Measurements from ENCODE around the gene HNF4A.
"Not testable (repeated sequence)": the region's sequence is repeated elsewhere in the genome, so short reads cannot be mapped to it uniquely, and the experiment has no call there.

HNF4A gene

GRCh38 chr20:44355498-44356352 lies at the start of gene HNF4A:
Gene HNF4A, plus strand, starts transcription at chr20:44355699. Its CDS starts 106 bp downstream, at chr20:44355805.
- DNase-seq (ENCODE audit: low read depth) = no peak

GRCh38 chr20:44306927-44307326 lies 48.6 kb upstream of the HNF4A start:
- DNase-seq (ENCODE audit: low read depth) = no peak

DNA sequence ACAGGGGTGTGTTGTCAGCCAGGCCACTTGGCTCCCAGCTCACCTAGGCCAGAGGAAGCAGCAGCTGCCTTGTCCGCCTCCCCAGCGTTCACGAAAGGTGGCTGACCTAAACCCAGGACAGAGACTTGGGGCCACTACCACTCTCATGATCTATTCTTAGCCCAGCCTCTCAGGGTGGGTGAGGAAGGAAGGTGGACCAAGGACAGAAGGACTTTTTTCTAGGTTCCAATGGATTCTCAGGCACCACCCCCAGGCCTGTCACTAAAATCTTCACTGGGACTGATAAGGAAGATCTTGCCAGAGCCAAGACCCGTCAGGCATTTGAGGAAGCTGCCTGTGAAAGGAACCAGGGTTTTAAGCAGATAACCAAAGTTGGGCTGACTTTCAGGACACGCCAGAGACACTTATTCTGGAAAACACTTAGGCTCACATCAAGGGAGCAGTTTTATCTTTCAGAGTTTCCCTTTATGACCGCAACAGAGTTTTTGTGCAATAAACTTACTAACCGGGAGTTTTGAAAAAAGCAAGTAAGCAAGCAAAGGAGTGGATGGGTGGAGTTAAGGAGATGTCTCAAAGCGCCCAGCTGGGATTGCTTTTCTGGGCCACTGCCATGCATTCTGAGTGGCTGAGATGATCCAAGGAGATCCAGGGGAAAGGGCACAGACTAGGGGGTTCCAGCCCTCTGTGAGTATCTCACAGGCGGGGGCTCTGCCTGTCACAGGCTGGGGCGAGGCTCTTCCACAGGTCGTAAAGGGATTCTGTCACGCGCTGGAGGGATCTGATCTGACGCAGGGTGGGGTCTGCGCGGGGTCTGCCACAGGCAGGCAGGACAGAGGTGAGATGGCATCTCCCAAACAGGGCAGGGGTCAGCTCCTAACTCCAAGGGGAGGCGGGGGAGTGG lies 45.5 kb upstream of the HNF4A start:
- DNase-seq (ENCODE audit: low read depth) = no peak

DNA sequence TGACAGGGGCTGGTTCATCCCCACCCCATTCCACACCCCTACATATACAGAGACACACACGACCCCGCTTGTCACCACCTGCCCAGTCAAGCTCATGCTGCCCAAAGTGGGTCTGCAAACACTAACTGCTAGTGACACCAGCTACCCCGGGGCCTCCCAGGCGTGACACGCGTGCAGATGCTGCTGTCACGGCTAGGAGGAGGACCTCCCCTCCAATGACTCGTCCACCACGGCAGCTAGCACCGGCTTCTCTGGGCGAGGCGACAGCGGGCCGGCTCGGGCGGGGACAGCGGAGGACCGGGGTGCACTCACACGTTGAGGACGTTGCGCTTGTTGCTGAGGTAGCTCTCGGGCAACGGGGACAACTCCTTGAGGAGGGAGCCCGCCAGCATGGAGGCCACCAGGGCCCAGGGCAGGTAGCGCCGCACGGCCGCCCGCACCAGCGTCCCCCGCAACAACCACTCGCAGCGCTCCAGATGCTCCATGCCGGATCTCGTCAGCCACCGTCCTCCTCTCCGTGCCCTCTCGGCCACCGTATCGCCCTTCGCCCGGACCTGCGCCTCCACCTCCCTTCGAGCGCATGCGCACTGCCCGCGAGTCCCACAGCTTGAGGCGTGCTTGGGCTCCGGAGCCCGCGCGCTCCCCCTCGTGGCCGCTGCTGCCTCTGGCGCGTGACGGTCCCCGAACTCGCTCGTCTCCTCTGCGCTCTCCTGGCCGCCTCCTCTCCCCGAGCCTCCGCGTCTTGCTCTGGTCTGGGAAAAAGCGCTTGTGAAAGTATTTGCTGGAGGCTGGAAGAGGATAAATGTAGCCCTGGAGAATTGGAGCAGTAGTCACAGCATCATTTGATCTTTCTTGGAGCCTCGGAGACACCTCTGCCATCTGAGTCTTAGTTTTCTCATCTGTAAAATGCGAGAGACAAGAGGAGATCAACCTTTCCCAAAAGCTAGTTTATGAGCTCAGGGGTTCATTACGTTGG lies 44.5 kb upstream of the HNF4A start, which contains the start of gene FITM2:
Gene FITM2 (minus strand): TSS at position 539 of the 976 bp plus-strand sequence. CDS start 54 bp downstream, at position 485.
- peak; percentile 98 for DNase-seq (ENCODE audit: low read depth)

- DNase-seq (ENCODE audit: low read depth) = no peak
Observed at GRCh38 chr20:44314870-44315269, 40.6 kb upstream of the HNF4A start.

GRCh38 chr20:44319839-44320422 lies 35.6 kb upstream of the HNF4A start:
- DNase-seq (ENCODE audit: low read depth) = no peak

DNA sequence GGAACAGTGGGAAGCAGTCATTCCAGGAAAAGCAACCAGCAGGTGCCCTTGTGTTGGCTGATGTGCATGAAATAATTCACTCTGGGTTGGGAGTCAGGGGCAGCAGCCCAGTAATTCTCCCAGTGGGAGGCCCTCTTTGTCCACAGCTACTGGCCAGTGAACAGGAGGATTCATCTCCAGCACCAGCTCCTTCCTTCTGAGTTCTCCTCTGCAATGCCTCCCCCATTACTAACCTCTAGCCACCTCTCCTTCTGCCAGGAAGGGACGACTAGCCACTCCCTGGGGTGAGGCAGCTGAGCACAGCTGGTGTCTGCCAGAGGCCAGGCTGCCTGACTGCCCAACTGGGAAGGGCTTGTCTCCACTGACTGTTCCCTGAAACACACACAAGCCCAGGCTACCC lies 31.2 kb upstream of the HNF4A start:
- DNase-seq (ENCODE audit: low read depth) = no peak

DNA sequence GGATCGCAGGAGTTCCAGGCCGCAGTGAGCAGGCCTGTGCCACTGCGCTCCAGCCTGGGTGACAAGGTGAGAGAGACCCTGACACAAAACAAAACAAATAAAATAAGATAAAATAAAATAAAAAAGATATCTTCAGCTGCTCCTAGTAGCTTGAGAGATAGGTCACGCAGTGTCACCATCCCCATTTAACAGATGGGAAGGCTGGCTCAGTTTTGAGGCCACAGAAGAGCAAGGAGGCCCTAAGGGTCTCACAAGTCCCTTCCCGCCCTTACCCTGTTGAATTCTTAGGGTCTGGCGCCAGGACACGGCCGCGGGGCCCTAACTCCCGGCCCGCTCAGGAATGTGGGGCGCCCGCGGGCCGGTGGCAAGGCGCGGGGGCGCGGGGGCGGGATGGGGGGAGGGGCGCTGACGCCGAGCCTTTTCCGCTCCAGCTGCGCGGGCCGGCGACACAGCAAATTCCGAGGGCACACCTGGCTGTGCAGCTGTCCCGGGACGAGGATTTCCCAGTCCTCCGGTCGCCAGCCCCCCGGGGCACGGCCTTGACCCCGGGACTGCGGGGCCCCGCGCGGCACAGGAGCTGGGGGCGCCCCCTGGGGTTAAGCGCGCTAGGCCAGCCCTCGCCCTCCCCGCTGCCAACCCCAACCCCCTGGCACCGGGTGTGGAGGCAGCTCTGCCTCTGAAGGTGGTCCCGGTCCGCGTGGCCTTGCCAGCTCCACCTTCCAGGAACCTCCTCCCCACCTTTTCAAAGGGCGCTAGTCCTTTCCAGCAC lies 28.9 kb upstream of the HNF4A start:
- DNase-seq (ENCODE audit: low read depth) = no peak

GRCh38 chr20:44327748-44328147 lies 27.8 kb upstream of the HNF4A start:
- not testable (repeated sequence) for DNase-seq (ENCODE audit: low read depth)

GRCh38 chr20:44328428-44328827 lies 27.1 kb upstream of the HNF4A start:
- no peak for DNase-seq (ENCODE audit: low read depth)

DNA sequence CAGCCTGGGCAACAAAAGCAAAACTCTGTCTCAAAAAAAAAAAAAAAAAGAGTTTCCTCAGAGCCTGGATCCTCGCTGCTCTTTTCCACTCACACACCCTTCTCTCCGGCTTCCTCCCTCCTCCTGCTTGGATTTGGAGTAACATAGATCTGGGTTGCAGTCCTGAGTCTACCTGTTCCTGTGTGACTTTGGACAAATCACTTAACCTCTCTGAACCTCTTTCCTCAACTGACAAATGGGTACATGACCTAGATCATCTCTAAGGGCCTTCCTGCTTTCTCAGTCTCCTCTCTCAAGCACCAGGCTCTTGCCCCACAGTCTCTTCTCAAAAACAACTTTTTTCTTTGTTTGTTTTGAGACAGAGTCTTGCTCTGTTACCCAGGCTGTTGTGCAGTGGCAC lies 24.3 kb upstream of the HNF4A start:
- no peak for DNase-seq (ENCODE audit: low read depth)

DNA sequence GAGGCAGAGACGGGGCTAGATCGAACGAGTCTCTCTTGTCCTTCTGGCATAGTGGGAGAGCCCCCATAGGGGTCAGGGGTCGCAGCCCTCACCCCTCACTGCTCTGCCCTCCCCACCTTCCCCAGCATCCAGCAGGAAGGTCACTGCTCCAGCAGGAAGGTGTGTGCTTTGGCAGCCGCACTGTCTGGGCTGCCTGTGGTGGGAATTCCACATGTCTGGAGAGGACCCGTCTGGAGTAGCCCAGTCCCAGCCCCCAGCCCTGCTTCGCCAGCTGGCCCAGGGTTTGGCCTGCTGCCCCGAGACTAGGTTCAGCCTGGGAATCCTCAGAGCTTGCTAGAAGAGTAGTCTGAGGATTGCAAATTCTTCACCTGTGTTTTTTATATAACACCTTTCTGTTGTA lies 21.2 kb upstream of the HNF4A start:
- no peak for DNase-seq (ENCODE audit: low read depth)

DNA sequence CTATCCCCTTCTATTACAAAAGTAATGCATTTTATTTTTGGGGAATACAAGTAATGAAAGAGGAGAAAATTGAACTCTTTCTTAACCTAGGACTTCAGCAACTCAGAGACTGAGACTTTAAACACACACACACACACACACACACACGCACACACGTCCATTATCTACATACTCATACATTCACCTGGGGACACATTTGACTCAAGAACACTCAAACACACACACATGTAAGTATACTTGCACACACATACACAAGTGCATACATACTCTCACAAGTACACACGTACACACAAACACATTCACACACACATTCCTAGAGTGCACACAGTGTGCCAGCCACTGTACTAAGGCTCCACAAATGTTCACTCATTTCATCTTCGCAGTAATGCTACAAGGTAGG lies 20.8 kb upstream of the HNF4A start:
- DNase-seq (ENCODE audit: low read depth) = no peak

DNA sequence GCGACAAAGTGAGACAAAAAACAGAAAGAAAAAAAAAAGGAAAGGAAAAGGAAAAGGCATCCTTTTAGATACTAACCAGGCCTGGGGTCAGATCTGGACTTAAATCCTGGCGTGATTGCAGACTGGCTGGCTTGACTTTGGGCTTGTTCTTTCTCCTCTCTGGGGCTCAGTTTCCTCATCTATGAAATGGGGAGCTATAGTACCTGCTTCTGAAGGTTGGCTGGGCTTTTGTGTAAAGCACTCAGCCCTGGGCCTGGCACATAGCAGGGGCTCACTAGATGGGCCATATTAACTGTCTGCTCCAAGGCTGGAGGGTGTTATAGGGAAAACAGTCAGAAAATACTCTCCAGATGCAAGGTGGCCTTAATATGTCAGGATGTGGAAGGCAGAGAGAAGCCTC lies 19.8 kb upstream of the HNF4A start:
- no peak for DNase-seq (ENCODE audit: low read depth)

GRCh38 chr20:44336086-44336485 lies 19.4 kb upstream of the HNF4A start:
- DNase-seq (ENCODE audit: low read depth) = no peak

- DNase-seq (ENCODE audit: low read depth) = no peak
Observed at GRCh38 chr20:44336725-44337380, 18.6 kb upstream of the HNF4A start, which contains the start of gene R3HDML. Gene R3HDML, plus strand, starts transcription at chr20:44337043. Its CDS starts 115 bp downstream, at chr20:44337158.

DNA sequence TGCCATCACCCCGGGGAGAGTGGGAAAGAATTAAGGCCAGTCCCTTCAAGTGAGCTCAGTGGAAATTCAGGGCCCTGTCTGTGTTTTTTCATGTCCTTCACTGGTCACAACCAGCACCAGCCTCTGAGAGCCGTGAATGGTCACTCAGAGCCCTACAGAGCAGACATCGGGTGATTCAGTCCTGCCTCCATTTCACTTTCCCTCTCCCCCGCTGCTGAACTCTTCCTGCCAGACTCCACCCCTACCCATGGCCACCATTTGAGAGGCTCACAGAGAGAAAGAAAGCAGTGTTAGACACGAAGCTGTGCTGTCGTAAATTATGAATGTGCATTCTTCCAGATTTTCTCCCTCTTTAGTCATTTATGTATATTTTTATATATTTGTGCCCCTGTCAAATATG lies 13.3 kb upstream of the HNF4A start:
- DNase-seq (ENCODE audit: low read depth) = no peak

DNA sequence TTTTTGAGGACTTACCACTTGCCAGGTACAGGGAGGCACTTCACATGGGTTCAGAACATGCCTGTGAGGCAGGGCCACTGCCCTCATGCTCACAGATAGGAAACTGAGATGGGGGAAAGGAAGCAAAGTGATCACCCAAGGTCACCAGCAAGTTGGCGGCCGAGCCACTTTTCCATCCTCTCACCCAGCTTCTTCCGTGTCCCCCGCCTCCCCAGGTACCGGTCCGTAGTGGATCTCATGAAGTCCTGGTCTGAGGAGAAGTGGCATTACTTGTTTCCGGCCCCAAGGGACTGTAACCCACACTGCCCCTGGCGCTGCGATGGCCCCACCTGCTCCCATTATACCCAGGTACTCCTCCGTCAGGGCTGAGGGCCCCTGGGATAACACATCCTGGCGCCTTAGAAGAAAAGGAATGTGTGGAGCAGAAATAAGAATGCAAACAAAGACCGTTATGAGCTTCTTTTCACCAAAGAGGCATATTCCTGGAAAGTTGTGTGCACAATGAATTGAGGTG lies 12.3 kb upstream of the HNF4A start:
- no peak for DNase-seq (ENCODE audit: low read depth)

GRCh38 chr20:44344723-44345122 lies 10.8 kb upstream of the HNF4A start:
- DNase-seq (ENCODE audit: low read depth) = no peak

DNA sequence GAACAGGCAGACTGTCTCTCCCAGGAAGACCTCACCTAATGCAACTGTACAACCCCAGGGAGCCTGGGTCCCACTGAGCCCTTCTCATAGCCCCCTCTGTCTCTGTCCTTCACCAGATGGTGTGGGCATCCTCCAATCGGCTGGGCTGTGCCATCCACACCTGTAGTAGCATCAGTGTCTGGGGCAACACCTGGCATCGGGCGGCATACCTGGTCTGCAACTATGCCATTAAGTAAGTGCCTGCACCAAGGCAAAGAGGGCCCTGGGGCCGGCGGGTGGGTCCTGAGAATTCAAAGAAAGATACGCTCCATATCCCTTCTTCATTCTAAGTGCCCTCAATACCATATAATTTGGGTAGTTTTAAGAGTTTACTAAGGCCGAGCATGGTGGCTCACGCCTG lies 10.4 kb upstream of the HNF4A start:
- DNase-seq (ENCODE audit: low read depth) = no peak

All from activated T-cell treated with anti-CD3 and anti-CD28 coated beads for 48 hours (primary cell).